ENCODE measurements around the gene CLEC3A. TPM values are rescaled to one million over a fixed set of nuclear protein-coding genes. Genes with fewer than 3 reads are reported as not detected.

CLEC3A gene
- total RNA-seq, 1 experiment from 2014 or later = not detected

DNA sequence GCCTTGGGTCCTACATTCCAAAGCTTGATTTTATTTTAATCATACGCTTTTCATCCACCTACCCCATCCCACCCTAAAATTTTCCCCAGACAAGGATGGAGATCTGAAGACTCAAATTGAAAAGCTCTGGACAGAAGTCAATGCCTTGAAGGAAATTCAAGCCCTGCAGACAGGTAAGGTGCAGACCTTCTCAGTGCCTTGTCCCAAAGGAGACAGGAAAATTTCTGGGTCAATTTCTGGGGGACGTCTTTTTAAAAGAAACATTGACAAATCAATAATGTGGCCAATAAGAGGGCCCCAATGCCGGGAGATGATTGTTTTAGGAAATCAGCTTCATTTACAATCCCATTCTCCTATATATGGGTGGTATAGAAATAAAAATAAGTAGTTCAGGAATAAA lies 5.7 kb downstream of the CLEC3A start:
- ChIA-PET POLR2A (no interaction called here), CTCF (interaction anchor here (0.5 to 1.5 kb wide), 4 partner anchors 23 to 352 kb away, joined by 3 to 4 read pairs (median 4); no protein-coding TSS in a partner anchor)
- no peaks in the 10 kb centered on the region for H3K9me3 Mint-ChIP-seq (ENCODE audit: unreplicated experiment)
- DNase-seq (ENCODE audit: unreplicated experiment) = no peak
- no peak overlapping the region for H3K27ac Mint-ChIP-seq (ENCODE audit: low read depth, unreplicated experiment)
- intact Hi-C loops (cut with micrococcal nuclease) = no loop called here
- H3K4me1 Mint-ChIP-seq (ENCODE audit: insufficient read depth, unreplicated experiment) = no peaks in the 10 kb centered on the region
- TF ChIP-seq, protein P1, sequence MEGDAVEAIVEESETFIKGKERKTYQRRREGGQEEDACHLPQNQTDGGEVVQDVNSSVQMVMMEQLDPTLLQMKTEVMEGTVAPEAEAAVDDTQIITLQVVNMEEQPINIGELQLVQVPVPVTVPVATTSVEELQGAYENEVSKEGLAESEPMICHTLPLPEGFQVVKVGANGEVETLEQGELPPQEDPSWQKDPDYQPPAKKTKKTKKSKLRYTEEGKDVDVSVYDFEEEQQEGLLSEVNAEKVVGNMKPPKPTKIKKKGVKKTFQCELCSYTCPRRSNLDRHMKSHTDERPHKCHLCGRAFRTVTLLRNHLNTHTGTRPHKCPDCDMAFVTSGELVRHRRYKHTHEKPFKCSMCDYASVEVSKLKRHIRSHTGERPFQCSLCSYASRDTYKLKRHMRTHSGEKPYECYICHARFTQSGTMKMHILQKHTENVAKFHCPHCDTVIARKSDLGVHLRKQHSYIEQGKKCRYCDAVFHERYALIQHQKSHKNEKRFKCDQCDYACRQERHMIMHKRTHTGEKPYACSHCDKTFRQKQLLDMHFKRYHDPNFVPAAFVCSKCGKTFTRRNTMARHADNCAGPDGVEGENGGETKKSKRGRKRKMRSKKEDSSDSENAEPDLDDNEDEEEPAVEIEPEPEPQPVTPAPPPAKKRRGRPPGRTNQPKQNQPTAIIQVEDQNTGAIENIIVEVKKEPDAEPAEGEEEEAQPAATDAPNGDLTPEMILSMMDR (IDR thresholded peaks at IDR 0.05; ENCODE audit: unreplicated experiment) = no peak
- BruUV-seq (replicated peaks) = no TSS peak
- H3K27me3 Mint-ChIP-seq (ENCODE audit: insufficient read depth, unreplicated experiment) = peaks cover 10% of the 10 kb centered on the region
- H3K4me3 Mint-ChIP-seq (ENCODE audit: unreplicated experiment) = no peak overlapping the region
- H3K36me3 Mint-ChIP-seq (ENCODE audit: insufficient read depth, unreplicated experiment) = no peaks in the 10 kb centered on the region

DNA sequence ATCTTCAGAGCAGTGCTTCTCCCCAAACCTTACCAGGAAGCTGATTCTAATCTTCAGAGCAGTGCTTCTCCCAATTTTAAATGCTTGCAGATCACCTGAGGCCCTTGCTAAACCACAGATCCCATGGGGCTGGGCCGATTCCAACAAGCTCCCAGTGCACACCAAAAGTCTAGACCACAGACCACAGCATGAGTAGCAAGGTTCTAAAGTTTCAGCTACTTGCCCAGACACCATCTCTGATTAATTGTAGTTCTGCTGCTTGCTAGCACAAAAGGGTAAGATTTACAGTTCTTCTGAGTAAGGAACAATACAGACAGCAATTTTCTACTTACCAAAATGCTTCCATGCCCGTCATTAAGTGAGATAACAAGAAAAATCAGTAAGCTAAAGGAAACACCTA lies 12.2 kb downstream of the CLEC3A start:
- peaks cover 43% of the 10 kb centered on the region for H3K27me3 Mint-ChIP-seq (ENCODE audit: insufficient read depth, unreplicated experiment)
- no peak for DNase-seq (ENCODE audit: unreplicated experiment)
- H3K9me3 Mint-ChIP-seq (ENCODE audit: unreplicated experiment) = no peaks in the 10 kb centered on the region
- intact Hi-C loops (cut with micrococcal nuclease) = no loop called here
- TF ChIP-seq, protein P1 (IDR thresholded peaks at IDR 0.05; ENCODE audit: unreplicated experiment) = no peak
- no peaks in the 10 kb centered on the region for H3K4me1 Mint-ChIP-seq (ENCODE audit: insufficient read depth, unreplicated experiment)
- BruUV-seq (replicated peaks) = no TSS peak
- H3K27ac Mint-ChIP-seq (ENCODE audit: low read depth, unreplicated experiment) = no peak overlapping the region
- POLR2A ChIA-PET = no interaction called here
- H3K4me3 Mint-ChIP-seq (ENCODE audit: unreplicated experiment) = no peak overlapping the region
- H3K36me3 Mint-ChIP-seq (ENCODE audit: insufficient read depth, unreplicated experiment) = no peaks in the 10 kb centered on the region
- CTCF ChIA-PET = interaction anchor here (0.5 to 0.7 kb wide), 3 partner anchors 27 to 359 kb away, joined by 3 read pairs; no protein-coding TSS in a partner anchor

DNA sequence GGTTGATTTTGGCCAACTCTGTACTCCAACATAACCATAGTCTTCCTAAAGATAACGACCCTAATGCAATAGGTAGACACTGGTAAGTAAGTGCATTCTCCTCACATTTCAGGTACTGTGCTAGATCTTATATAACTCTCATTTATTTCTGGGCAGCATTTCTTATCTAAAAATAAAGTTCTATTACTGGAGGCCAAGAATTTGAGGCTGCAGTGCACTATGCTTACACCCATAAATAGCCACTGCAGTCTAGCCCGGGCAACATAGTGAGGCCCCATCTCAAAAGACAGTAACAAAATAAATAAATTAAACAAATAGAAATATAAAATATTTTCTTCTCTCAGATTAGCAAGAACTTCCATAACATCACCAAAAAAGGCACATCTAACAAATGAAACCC lies 12.7 kb downstream of the CLEC3A start:
- intact Hi-C loops (cut with micrococcal nuclease) = no loop called here
- TF ChIP-seq, protein P1 (IDR thresholded peaks at IDR 0.05; ENCODE audit: unreplicated experiment) = no peak
- H3K4me3 Mint-ChIP-seq (ENCODE audit: unreplicated experiment) = no peak overlapping the region
- no peak for DNase-seq (ENCODE audit: unreplicated experiment)
- H3K4me1 Mint-ChIP-seq (ENCODE audit: insufficient read depth, unreplicated experiment) = no peaks in the 10 kb centered on the region
- BruUV-seq (replicated peaks) = no TSS peak
- ChIA-PET CTCF (interaction anchor here (0.6 to 0.7 kb wide), 3 partner anchors 16 to 352 kb away, joined by 3 read pairs; no protein-coding TSS in a partner anchor), POLR2A (no interaction called here)
- H3K27ac Mint-ChIP-seq (ENCODE audit: low read depth, unreplicated experiment) = no peak overlapping the region
- H3K27me3 Mint-ChIP-seq (ENCODE audit: insufficient read depth, unreplicated experiment) = peaks cover 48% of the 10 kb centered on the region
- H3K36me3 Mint-ChIP-seq (ENCODE audit: insufficient read depth, unreplicated experiment) = no peaks in the 10 kb centered on the region
- no peaks in the 10 kb centered on the region for H3K9me3 Mint-ChIP-seq (ENCODE audit: unreplicated experiment)

DNA sequence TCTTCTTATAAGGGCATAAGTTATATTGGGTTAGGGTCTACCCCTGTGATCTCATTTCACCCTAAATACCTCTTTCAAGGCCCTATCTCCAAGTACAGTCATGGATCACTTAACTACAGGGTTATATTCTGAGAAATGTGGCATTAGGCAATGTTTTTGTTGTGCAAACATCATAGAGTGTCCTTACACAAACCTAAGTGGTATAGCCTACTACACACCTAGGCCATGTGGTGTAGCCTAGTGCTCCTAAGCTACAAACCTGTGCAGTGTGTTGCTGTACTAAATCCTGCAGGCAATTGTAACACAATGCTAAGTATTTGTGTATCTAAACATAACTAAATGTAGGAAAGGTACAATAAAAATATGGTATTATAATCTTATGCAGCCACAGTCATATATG lies 18.0 kb downstream of the CLEC3A start:
- DNase-seq (ENCODE audit: unreplicated experiment) = no peak
- H3K27ac Mint-ChIP-seq (ENCODE audit: low read depth, unreplicated experiment) = no peak overlapping the region
- intact Hi-C loops (cut with micrococcal nuclease) = no loop called here
- POLR2A ChIA-PET = no interaction called here
- no peaks in the 10 kb centered on the region for H3K4me1 Mint-ChIP-seq (ENCODE audit: insufficient read depth, unreplicated experiment)
- no peak overlapping the region for H3K4me3 Mint-ChIP-seq (ENCODE audit: unreplicated experiment)
- no peaks in the 10 kb centered on the region for H3K36me3 Mint-ChIP-seq (ENCODE audit: insufficient read depth, unreplicated experiment)
- no peaks in the 10 kb centered on the region for H3K9me3 Mint-ChIP-seq (ENCODE audit: unreplicated experiment)
- TF ChIP-seq, protein P1 (IDR thresholded peaks at IDR 0.05; ENCODE audit: unreplicated experiment) = no peak
- peaks cover 64% of the 10 kb centered on the region for H3K27me3 Mint-ChIP-seq (ENCODE audit: insufficient read depth, unreplicated experiment)
- CTCF ChIA-PET = no interaction called here
- no TSS peak for BruUV-seq (replicated peaks)

Data from MCF 10A (cell line).